Measurements from ENCODE around the gene ZFP30. TPM values are rescaled to one million over a fixed set of nuclear protein-coding genes. Genes with fewer than 3 reads are reported as not detected.
A peak's percentile ranks its signal among the peaks of the same experiment; 100 is the strongest.
"Not testable (repeated sequence)": the region's sequence is repeated elsewhere in the genome, so short reads cannot be mapped to it uniquely, and the experiment has no call there.

The ZFP30 gene
- 4.5 TPM for polyA plus RNA-seq (2013, experiment 1 of 2)
- polyA plus RNA-seq (2013, experiment 2 of 2) = 7.0 TPM

DNA sequence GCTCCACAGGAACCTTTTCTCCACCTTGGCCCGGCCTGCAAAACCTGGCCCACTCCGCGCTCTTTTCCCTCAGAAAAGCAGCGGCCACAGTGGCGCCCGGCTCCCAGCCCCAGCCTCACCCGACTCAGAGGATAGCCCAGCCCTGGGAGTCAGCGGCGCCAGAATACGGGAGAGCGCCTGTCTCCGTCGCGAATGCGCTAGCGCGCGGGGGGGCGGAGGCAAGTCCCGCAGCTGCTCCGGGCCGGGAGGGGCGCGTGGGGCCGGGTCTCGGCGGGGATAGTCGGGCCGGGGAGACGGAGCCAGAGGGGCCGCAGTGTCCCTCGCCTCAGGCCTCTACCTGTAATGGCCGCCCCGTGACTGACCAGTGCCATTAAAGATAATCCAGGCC lies at the start of gene ZFP30:
Gene ZFP30, minus strand, starts transcription at position 165 of the 388 bp plus-strand sequence. CDS start 7,643 bp downstream, outside the sequence.
- peak within 1 kb of the TSS; percentile 48 for H3K27ac ChIP-seq (ENCODE audit: low read depth, low read length)
- WGBS = under 1% methylated on average over 34 of the region's 34 CpGs
- peaks cover 9% of the 10 kb centered on the region; the same call in 1 of the 2 replicates for H3K4me1 ChIP-seq (ENCODE audit: insufficient read depth, low read length)
- H3K4me3 ChIP-seq (ENCODE audit: low read length) = peak within 1 kb of the TSS; percentile 90
- no peaks in the 10 kb centered on the region for H3K9me3 ChIP-seq (ENCODE audit: insufficient read depth, low read depth, low read length)
- H3K36me3 ChIP-seq (ENCODE audit: insufficient read depth, low read length) = no peaks in the 10 kb centered on the region
- peaks cover 21% of the 10 kb centered on the region for H3K27me3 ChIP-seq (ENCODE audit: insufficient read depth, low read length)
- peak within 1 kb of the TSS; percentile 82 for H3K9ac ChIP-seq (ENCODE audit: low read depth, low read length)

DNA sequence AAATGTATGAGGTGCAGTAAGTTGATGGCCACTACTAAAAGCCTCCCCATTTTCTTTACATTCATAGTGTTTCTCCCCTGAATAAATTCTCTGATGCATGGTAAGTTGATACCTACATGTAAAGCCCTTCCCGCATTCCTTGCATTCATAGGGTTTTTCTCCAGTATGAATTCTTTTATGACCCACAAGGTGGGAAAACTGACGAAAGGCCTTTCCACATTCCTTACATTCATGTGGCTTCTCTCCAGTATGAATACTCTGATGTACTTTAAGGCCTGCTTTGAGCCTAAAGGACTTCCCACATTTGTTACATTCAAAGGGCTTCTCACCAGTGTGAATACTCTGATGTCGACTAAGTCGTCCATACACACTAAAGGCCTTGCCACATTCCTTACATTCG lies 43.8 kb upstream of the ZFP30 start:
- Histone ChIP-seq H3K36me3 (ENCODE audit: insufficient read depth, low read length) (peaks cover 61% of the 10 kb centered on the region), H3K9ac (ENCODE audit: low read depth, low read length) (no peak overlapping the region), H3K4me3 (ENCODE audit: low read length) (no peak overlapping the region), H3K27me3 (ENCODE audit: insufficient read depth, low read length) (peaks cover 16% of the 10 kb centered on the region), H3K4me1 (ENCODE audit: insufficient read depth, low read length) (peaks cover 7% of the 10 kb centered on the region; the same call in 1 of the 2 replicates), H3K9me3 (ENCODE audit: insufficient read depth, low read depth, low read length) (peaks cover 14% of the 10 kb centered on the region; the same call in 1 of the 2 replicates), H3K27ac (ENCODE audit: low read depth, low read length) (peak overlapping the region; percentile 7; the same call in 1 of the 2 replicates)
- WGBS = 94% methylated on average over 5 of the region's 5 CpGs

GRCh38 chr19:37698216-37698615 lies 43.0 kb upstream of the ZFP30 start:
- Histone ChIP-seq H3K27me3 (ENCODE audit: insufficient read depth, low read length) (peaks cover 24% of the 10 kb centered on the region), H3K9ac (ENCODE audit: low read depth, low read length) (no peak overlapping the region), H3K36me3 (ENCODE audit: insufficient read depth, low read length) (peaks cover 55% of the 10 kb centered on the region), H3K9me3 (ENCODE audit: insufficient read depth, low read depth, low read length) (peaks cover 14% of the 10 kb centered on the region; the same call in 1 of the 2 replicates), H3K27ac (ENCODE audit: low read depth, low read length) (no peak overlapping the region), H3K4me3 (ENCODE audit: low read length) (no peak overlapping the region), H3K4me1 (ENCODE audit: insufficient read depth, low read length) (peaks cover 7% of the 10 kb centered on the region; the same call in 1 of the 2 replicates)
- WGBS = 94% methylated on average over 6 of the region's 6 CpGs

- H3K4me3 ChIP-seq (ENCODE audit: low read length) = no peak overlapping the region
- peaks cover 38% of the 10 kb centered on the region for H3K36me3 ChIP-seq (ENCODE audit: insufficient read depth, low read length)
- H3K27me3 ChIP-seq (ENCODE audit: insufficient read depth, low read length) = peaks cover 39% of the 10 kb centered on the region
- no peak overlapping the region for H3K27ac ChIP-seq (ENCODE audit: low read depth, low read length)
- whole genome bisulfite sequencing = 62% methylated on average over 3 of the region's 3 CpGs
- peaks cover 7% of the 10 kb centered on the region for H3K4me1 ChIP-seq (ENCODE audit: insufficient read depth, low read length)
- H3K9me3 ChIP-seq (ENCODE audit: insufficient read depth, low read depth, low read length) = peaks cover 14% of the 10 kb centered on the region; the same call in 1 of the 2 replicates
- H3K9ac ChIP-seq (ENCODE audit: low read depth, low read length) = no peak overlapping the region
These were observed 40.1 kb upstream of the ZFP30 start for GRCh38 chr19:37695144-37695899.

DNA sequence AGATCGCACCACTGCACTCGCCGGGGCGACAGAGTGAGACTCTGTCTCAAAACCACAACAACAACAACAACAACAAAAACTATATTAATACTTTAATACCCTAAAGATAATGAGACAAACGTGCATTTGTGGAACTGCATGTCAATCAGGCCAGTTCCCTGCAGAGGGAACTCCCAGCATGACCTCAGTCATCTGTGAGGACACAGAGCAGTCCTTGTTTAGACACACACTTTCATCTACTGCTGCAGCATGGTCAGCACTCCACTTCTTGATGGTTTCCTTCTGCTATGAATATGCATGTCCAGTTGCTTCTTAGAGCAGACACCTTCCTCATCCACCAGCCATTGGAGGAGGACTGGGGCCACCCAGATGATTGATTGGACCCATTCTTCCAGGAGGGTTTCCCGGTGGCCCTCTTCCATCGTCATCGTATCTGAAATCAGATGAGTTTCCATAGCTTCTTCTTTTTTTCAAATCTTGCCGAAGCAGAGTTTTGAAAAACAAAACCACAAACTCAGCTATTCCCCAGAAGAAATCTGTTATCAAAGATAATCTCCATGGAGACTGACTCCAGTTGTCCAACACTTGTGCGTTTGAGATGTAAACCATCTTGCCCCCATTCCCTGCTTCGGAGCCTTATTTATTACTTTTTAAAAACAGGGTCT lies 37.8 kb upstream of the ZFP30 start:
- Histone ChIP-seq H3K4me1 (ENCODE audit: insufficient read depth, low read length) (peaks cover 7% of the 10 kb centered on the region), H3K9ac (ENCODE audit: low read depth, low read length) (no peak overlapping the region), H3K4me3 (ENCODE audit: low read length) (no peak overlapping the region), H3K36me3 (ENCODE audit: insufficient read depth, low read length) (peaks cover 16% of the 10 kb centered on the region), H3K9me3 (ENCODE audit: insufficient read depth, low read depth, low read length) (0 out of 2 replicates have a peak, but pooled peaks cover under 1% of the 10 kb centered on the region), H3K27me3 (ENCODE audit: insufficient read depth, low read length) (peaks cover 39% of the 10 kb centered on the region), H3K27ac (ENCODE audit: low read depth, low read length) (no peak overlapping the region)
- 90% methylated on average over 11 of the region's 11 CpGs for WGBS

GRCh38 chr19:37691881-37692504 lies 36.7 kb upstream of the ZFP30 start:
- Histone ChIP-seq H3K9ac (ENCODE audit: low read depth, low read length) (peak overlapping the region; percentile 65), H3K4me1 (ENCODE audit: insufficient read depth, low read length) (peaks cover 7% of the 10 kb centered on the region), H3K4me3 (ENCODE audit: low read length) (peak overlapping the region; percentile 79), H3K27me3 (ENCODE audit: insufficient read depth, low read length) (peaks cover 38% of the 10 kb centered on the region), H3K9me3 (ENCODE audit: insufficient read depth, low read depth, low read length) (no peaks in the 10 kb centered on the region), H3K36me3 (ENCODE audit: insufficient read depth, low read length) (peaks cover 6% of the 10 kb centered on the region; the same call in 1 of the 2 replicates), H3K27ac (ENCODE audit: low read depth, low read length) (0 out of 2 replicates have a peak overlapping the region, but pooled peaks have one; percentile 1)
- whole genome bisulfite sequencing = 1% methylated on average over 48 of the region's 48 CpGs

DNA sequence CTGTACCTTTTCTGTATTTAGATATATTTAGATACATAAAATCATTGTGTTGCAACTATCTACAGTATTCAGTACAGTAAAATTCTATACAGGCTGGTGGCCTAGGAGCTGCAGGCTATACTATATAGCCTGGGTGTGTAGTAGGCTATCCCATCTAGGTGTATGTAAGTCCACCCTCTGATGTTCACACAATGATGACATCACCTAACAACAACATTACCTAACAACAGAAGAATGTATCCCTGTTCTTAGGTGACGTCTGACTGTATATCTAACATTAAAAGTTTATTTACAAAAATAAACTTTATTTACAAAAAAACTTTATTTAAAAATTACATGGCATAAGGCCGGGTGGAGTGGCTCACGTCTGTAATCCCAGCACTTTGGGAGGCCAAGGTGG lies 28.3 kb upstream of the ZFP30 start:
- Histone ChIP-seq H3K4me3 (ENCODE audit: low read length) (no peak overlapping the region), H3K27me3 (ENCODE audit: insufficient read depth, low read length) (no peaks in the 10 kb centered on the region), H3K4me1 (ENCODE audit: insufficient read depth, low read length) (no peaks in the 10 kb centered on the region), H3K36me3 (ENCODE audit: insufficient read depth, low read length) (no peaks in the 10 kb centered on the region; the same call in 1 of the 2 replicates), H3K27ac (ENCODE audit: low read depth, low read length) (no peak overlapping the region), H3K9me3 (ENCODE audit: insufficient read depth, low read depth, low read length) (peaks cover 23% of the 10 kb centered on the region; the same call in 1 of the 2 replicates), H3K9ac (ENCODE audit: low read depth, low read length) (no peak overlapping the region)
- 98% methylated on average over 2 of the region's 3 CpGs for WGBS

GRCh38 chr19:37669450-37669914 lies 14.2 kb upstream of the ZFP30 start:
- Histone ChIP-seq H3K36me3 (ENCODE audit: insufficient read depth, low read length) (no peaks in the 10 kb centered on the region), H3K9ac (ENCODE audit: low read depth, low read length) (no peak overlapping the region), H3K27me3 (ENCODE audit: insufficient read depth, low read length) (no peaks in the 10 kb centered on the region), H3K4me1 (ENCODE audit: insufficient read depth, low read length) (no peaks in the 10 kb centered on the region), H3K4me3 (ENCODE audit: low read length) (no peak overlapping the region), H3K27ac (ENCODE audit: low read depth, low read length) (no peak overlapping the region), H3K9me3 (ENCODE audit: insufficient read depth, low read depth, low read length) (peaks cover 66% of the 10 kb centered on the region)
- over 99% methylated on average over 6 of the region's 6 CpGs for WGBS

GRCh38 chr19:37657157-37657556 lies 1.9 kb upstream of the ZFP30 start:
- H3K9ac ChIP-seq (ENCODE audit: low read depth, low read length); H3K9me3 ChIP-seq (ENCODE audit: insufficient read depth, low read depth, low read length); H3K27ac ChIP-seq (ENCODE audit: low read depth, low read length); H3K4me3 ChIP-seq (ENCODE audit: low read length); H3K36me3 ChIP-seq (ENCODE audit: insufficient read depth, low read length); H3K4me1 ChIP-seq (ENCODE audit: insufficient read depth, low read length): not testable (repeated sequence)
- peaks cover 21% of the 10 kb centered on the region for H3K27me3 ChIP-seq (ENCODE audit: insufficient read depth, low read length)
- WGBS = 94% methylated on average over 8 of the region's 8 CpGs

DNA sequence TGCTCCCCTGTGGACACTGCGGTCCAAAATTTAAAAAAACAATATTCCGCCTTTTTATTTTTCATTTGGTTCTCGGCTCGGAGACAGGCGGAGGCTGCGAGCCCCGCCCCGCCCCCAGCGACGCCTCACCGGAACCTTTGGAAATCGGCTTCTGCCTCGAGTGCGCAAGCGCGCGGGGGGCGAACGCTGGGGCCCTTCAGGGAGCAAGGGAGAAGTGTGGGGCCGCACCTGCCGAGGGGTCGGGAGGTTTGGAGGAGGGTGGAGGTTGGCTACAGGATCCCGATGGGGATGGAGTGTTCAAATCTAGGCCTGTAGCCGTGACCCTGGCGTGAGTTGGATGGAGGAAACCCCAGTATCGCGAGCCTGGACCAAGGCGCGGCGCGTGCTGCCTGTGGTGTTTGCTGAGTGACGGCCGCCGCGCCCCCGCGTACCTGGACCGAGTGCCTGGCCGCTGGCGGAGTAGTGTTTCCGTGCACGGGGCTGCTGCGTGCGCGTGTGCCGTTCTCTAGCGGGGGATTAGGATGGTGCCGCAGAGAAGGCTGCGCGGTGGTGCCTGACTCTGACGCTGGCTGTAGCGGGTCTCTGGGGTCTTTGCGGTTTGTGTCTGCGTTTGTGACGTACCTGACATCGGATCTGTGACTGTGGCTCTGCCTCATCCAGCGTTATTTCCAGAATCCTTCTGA lies 565 bp upstream of the ZFP30 start:
- peak overlapping the region; percentile 90 for H3K4me3 ChIP-seq (ENCODE audit: low read length)
- no peaks in the 10 kb centered on the region for H3K36me3 ChIP-seq (ENCODE audit: insufficient read depth, low read length)
- H3K9me3 ChIP-seq (ENCODE audit: insufficient read depth, low read depth, low read length) = no peaks in the 10 kb centered on the region
- H3K9ac ChIP-seq (ENCODE audit: low read depth, low read length) = peak overlapping the region; percentile 82
- WGBS = under 1% methylated on average over 57 of the region's 57 CpGs
- H3K27ac ChIP-seq (ENCODE audit: low read depth, low read length) = peak overlapping the region; percentile 48
- H3K27me3 ChIP-seq (ENCODE audit: insufficient read depth, low read length) = peaks cover 21% of the 10 kb centered on the region
- peaks cover 9% of the 10 kb centered on the region; the same call in 1 of the 2 replicates for H3K4me1 ChIP-seq (ENCODE audit: insufficient read depth, low read length)
